Activated CD4-positive, CD25-positive, alpha-beta regulatory T cell treated with anti-CD3 and anti-CD28 coated beads, Interleukin-2, amount 50 U/mL, for 16 hours (primary cell): ENCODE data around the gene RDH5.
"Not testable (repeated sequence)": the region's sequence is repeated elsewhere in the genome, so short reads cannot be mapped to it uniquely, and the experiment has no call there.

ENCODE experiments used
- DNase-seq: peaks from one replicate; pipeline ENCODE4 v3.0.0-alpha.2; 2020; ENCODE audit warnings: low read depth, low spot score

The RDH5 gene

DNA sequence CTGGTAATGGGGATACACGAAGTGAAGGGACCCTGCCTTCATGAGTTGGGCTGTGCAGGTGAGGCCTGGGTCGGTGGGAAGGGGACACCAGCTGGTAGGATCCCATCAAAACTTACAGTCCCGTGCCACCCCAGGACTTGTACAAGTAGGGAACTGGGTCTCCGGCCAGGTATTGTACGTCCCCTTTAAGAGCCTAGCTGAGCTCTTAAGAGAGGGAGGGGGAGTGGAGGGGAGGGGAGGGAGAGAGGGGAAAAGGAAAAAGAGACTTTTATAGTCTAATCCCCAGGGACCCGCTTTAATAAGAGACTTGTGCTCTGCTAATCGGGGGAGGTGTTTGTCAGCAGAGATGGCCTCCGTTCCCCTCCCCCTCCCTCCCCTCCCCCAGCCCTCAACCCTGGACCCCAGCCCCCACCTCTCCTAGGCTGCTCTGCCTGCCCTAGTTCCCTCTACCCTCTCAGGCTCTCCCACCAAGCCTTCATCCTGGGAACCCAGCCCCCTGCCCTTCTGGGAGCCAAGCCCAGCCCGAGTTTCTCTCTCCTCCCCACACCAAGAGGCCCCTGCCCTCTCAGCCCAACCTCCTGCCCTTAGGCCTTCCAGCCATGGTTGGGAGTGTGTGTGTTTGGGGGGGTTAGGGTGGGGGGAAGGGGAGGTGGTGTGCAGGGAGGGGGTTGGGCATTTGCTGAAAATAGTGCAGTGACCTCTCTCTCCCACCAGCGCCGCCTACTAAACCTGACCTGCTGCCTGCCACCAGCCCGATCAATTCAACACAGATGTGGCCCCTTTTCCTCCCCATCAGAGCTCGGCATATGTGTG is 25.4 kb downstream of the RDH5 start:
- no peak for DNase-seq

DNA sequence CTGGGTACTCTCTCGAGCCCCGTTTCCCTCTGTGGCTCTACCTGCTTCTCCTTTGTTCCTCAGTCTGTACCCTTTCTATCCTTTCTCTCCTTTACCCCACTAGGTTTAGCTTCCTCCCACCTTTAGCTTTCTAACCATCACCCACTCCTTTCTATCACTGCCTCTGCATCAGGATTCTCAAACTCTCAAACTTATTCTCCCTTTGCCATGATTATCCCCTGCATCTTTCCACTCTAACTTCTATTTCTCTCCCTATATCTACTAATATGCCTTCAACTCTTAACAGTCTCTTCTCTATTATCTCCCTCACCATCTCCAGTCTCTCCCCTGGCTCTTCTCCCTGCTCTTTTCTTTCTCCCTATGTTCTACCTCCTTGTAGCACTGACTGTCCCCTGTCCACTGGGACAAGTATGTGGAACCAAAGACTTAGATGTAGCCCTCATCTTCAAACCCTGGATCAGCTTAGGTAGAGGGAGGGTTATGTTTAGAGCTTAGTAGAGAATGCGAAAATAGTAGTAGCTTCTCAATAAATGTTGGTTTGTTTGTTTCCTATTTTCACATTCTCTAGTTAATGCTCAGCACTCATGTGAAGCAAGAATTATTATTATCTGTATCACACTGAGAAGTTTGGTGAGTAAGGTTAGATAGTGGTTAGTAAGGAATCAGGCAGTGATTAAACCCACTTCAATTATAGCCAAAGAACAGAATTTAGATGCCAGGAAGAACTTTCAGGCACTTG is 26.1 kb downstream of the RDH5 start:
- DNase-seq, result no peak

DNA sequence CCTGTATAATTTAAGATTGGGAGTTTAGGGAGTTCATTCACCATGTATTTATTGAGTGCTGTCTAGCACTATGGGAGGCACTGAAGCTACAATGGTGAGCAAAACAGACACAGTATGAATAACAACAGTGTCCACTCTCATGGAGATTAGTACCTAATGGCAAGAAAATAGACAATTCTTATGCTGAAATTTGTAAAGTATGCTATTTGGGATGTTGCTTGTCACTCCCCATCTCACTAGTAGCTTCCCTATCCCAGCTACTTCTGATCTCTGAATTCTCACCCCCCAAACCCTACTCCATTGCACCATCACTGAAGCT is 26.7 kb downstream of the RDH5 start:
- no peak for DNase-seq

DNA sequence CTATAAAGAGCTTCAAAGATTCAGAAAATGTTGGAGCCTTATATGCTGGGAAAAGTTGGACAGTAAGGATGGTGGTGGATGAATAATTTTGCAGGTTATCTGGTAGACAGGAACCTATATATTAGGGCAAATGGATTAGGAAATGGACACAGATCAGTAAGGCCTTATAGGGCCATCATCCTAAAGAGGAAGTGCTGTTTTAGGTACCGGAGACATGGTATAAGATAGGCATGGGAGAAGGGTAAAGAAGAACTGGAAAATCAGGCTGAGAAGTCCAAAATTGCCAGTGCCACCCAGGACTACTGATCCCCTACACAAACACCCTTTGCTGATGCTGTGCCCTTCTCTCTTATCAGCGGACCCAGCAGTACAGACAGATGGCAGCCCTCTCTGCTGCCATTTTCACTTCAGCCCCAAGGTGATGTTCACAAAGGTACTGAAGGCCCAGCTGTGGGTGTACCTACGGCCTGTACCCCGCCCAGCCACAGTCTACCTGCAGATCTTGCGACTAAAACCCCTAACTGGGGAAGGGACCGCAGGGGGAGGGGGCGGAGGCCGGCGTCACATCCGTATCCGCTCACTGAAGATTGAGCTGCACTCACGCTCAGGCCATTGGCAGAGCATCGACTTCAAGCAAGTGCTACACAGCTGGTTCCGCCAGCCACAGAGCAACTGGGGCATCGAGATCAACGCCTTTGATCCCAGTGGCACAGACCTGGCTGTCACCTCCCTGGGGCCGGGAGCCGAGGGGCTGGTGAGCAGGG is 28.2 kb downstream of the RDH5 start:
- DNase-seq, result no peak

DNA sequence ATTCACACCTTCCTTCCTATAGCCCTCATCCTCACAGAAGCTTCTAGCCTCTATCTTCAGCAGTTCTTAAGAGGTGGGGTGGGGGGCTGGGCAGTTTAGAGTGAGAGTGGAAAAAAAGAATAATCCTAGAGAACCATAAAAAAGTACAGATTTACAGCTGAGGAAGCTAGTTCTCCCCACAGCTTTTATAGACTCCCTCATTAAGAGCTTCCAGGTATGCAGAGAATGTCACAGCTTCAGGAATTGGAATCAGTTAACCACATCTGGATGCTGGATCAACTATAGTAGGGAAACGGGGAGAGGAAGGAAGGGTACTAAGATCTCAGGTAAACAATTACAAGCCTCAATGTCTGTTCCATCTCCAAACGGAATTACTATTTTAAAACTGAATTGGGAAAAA is 35.1 kb downstream of the RDH5 start:
- DNase-seq, result no peak

DNA sequence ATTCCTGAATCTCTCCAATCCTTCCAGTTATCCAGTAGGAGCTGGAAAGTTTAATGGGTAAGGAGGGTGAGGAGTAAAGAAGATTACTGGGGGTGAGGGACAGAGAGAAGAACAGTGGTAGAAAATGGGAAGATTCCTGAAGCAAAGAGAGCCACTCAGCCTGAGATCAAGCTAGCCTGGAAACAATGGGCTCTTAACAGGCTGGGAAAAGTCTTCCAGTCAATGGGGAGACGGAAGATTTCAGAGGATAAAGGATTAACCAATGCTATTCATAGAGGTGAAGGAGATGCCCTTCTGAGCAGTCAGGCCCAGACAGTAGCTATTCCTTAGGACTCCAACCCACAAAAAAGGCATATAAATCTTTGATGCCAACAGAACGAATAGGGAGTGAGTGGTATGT is 37.5 kb downstream of the RDH5 start:
- DNase-seq, result no peak

DNA sequence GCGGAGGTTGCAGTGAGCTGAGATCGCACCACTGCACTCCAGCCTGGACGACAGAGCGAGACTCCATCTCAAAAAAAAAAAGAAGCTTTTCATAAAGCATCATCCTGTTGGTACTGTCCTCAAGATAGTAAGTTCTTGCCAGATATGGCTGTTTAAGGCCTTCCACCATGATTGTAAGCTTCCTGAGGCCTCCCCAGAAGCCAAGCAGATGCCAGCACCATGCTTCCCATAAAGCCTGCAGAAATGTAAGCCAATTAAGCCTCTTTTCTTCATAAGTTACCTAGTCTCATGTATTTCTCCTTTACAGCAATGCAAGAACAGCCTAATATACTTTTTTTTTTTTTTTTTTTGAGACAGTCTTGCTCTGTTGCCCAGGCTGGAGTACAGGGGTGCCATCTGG is 38.4 kb downstream of the RDH5 start:
- not testable (repeated sequence) for DNase-seq

DNA sequence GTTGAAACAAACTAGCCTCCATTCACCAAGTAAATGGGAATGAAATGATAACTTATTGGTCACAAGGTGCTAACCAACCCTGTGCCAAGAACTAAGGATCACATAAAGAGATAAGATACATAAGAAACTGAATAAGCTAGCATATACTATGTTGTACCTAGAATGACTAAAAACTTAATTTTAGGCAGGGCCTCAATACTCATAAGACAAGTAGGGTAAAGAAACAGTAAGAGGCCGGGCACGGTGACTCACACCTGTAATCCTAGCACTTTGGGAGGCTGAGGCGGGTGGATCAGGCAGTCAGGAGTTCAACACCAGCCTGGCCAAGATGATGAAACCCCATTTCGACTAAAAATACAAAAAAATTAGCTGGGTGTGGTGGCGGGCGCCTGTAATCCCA is 40.5 kb downstream of the RDH5 start:
- no peak for DNase-seq

DNA sequence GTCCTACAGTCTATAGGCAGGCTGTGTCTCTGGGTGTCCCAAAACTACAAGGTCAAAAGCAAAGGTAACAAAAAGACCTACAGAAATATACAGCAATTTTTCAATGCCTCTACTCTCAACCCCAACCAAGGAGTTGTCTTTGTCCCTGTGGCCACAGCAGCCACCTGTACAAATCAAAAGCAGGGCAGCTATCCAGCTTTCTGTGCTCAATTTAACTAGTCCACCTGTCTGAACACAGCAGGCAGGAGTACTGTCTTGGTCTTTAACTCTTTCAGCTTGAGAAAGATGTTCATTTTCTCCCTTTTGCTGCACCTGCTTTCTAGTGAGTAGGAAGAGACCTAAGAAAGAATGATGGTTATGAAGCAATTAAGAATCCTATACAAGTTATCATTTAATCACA is 42.5 kb downstream of the RDH5 start:
- DNase-seq, result no peak

DNA sequence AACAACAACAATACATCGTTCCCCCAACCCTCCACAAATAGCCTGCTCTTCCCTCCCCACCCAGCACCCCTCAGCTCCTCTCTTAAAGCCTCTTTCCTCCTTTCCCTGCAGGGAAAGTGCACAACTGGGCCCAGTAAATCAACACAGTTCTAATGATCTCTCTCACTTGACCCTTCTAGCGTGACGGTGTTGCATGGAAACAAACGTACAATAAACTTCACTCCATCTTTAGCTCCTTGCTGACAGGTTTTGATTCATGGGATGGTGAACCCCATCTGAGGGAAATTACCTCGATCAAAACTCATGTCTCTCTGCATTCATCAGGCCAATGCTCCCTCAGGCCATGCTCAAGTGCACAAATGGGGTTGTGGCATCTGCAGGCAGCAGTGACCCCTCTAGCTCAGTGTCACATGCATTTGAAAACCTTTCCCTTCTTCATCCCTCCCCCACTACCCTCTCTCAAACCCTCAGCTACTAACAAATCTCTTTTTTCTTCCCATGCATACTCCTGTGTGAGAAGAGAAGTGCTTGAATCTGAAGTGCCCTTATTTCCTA is 45.6 kb downstream of the RDH5 start:
- DNase-seq, result no peak

DNA sequence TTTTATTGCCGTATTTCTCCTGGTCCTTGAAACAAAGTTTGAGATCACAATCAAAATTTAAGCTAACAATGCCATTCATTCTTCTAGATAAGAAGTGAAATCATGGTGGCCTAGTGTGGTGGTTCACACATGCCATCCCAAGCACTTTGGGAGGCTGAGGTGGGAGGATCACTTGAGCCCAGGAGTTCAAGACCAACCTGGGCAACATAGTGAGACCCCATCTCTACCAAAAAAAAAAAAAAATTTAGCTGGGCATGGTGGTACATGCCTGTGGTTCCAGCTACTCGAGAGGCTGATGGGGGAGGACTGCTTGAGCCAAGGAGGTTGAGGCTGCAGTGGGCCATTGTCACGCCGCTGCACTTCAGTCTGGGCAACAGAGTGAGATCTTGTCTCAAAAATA is 47.0 kb downstream of the RDH5 start:
- DNase-seq, result no peak

DNA sequence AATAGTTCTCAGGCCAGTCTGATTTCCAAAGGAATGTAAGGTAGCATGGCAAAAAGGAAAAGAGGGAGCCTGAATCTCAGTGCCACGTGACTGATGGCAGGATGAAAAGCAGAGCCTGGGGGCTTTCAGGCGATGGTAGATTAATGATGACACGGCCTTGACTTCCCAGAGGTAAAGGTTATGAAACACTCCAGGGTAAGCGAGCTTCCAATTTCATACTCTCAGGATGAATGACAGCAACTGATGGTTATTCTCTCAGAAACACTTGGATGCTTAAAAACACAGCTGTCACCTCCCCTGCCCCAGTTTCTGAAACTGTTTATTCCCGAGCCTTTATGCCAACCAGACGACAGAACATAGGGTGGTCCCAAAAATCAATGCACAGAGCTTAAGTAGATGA is 51.5 kb downstream of the RDH5 start:
- DNase-seq, result no peak
